Activated naive CD4-positive, alpha-beta T cell treated with anti-CD3 and anti-CD28 coated beads for 36 hours (primary cell): ENCODE results near the gene SRMS. TPM values are rescaled to one million over a fixed set of nuclear protein-coding genes. Genes with fewer than 3 reads are reported as not detected.
A peak's percentile ranks its signal among the peaks of the same experiment; 100 is the strongest.

Experiments
- CTCF ChIA-PET: fragments of 350-600 bp; sonication (Branson Sonifier 250); formaldehyde crosslinking; loops from one replicate; lab custom pipeline; 2021; ENCODE audit warnings: antibody characterized with exemption; lab: Charles Lee
- DNase-seq: peaks from one replicate; pipeline ENCODE4 v3.0.0-alpha.2; 2020
- H3K27ac Mint-ChIP-seq: one replicate; pipeline ENCODE4 v1.8.0; 2021; ENCODE audit warnings: mild to moderate bottlenecking, mixed read lengths
- H3K27me3 Mint-ChIP-seq: one replicate; pipeline ENCODE4 v1.8.0; 2021; ENCODE audit warnings: low read depth, mixed read lengths
- H3K36me3 Mint-ChIP-seq: one replicate; pipeline ENCODE4 v1.8.0; 2021; ENCODE audit warnings: low read depth, mixed read lengths
- H3K4me1 Mint-ChIP-seq: one replicate; pipeline ENCODE4 v1.8.0; 2021; ENCODE audit warnings: low read depth, mixed read lengths
- H3K4me3 Mint-ChIP-seq: one replicate; pipeline ENCODE4 v1.8.0; 2021; ENCODE audit warnings: mild to moderate bottlenecking, moderate library complexity, mixed read lengths
- H3K9me3 Mint-ChIP-seq: one replicate; pipeline ENCODE4 v1.8.0; 2021; ENCODE audit warnings: mixed read lengths
- intact Hi-C: fragments of 100-400 bp; cut with micrococcal nuclease; formaldehyde crosslinking; loops from one replicate; pipeline ENCODE4 v1.15.1; 2023
- total RNA-seq, 2 experiments: library from RNA; stranded (reverse); gene quantifications; one replicate each; pipeline ENCODE4 v1.2.3, GENCODE V29; 2021

Gene SRMS
- total RNA-seq, 2 experiments from 2014 or later = not detected

GRCh38 chr20:63542031-63542559 lies 5.5 kb downstream of the SRMS start:
- Mint-ChIP-seq H3K9me3 (no peaks in the 10 kb centered on the region), H3K27me3 (no peaks in the 10 kb centered on the region), H3K4me3 (no peak overlapping the region), H3K27ac (no peak overlapping the region), H3K4me1 (peaks cover 9% of the 10 kb centered on the region), H3K36me3 (no peaks in the 10 kb centered on the region)
- DNase-seq = no peak
- intact Hi-C loops = no loop called here
- CTCF ChIA-PET = no interaction called here

DNA sequence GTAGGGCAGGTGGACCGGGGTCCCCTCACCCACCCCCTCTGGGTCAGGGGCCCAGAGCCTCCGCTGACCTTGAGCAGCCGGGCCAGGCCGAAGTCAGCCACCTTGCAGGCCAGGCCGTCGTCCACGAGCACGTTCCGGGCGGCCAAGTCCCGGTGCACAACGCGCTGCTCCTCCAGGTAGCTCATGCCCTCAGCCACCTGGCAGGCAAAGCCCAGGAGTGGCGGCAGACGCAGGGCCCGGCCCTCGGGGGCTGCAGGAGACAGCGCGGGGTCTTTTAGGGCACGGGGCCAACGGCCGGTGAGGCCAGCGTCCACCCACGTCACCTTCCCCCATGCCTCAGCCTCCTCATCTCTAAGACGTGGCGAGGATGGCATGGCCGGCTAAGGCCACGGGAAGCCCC lies 6.2 kb downstream of the SRMS start:
- CTCF ChIA-PET = no interaction called here
- Mint-ChIP-seq H3K9me3 (no peaks in the 10 kb centered on the region), H3K27ac (no peak overlapping the region), H3K36me3 (no peaks in the 10 kb centered on the region), H3K27me3 (no peaks in the 10 kb centered on the region), H3K4me3 (no peak overlapping the region), H3K4me1 (peaks cover 8% of the 10 kb centered on the region)
- intact Hi-C loops = no loop called here
- DNase-seq = no peak

DNA sequence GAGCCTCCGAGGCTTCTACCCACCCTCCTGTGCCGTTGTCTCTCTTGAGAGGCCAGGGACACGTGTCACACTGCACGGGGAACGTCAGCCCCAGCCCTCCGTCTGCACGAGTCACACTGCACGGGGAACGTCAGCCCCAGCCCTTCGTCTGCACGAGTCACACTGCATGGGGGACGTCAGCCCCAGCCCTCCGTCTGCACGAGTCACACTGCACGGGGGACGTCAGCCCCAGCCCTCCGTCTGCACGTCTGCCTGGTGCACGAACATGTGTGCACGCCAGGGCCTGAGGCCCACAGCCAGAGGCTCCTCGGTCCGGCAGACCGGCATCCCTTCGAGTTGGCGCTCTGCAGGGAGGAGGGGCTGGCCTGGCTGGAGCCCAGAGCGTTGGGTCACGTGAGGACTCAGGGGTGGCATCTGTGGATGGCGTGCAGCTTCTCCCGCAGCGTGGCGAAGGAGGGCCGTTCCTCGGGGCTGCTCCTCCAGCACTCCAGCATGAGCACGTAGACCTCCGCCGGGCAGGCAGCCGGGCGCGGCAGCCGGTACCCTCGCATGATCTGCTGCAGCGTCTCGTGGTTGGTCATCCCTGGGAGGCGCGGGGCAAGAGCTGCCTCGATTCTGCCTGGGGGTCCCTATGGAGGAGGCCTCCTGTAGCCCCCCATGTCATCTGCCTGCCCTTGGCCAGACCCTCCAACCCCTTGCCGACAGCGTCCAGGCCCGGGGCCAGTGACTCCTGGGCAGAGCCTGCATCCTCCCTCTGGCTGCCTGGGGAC lies 6.9 kb downstream of the SRMS start:
- no peaks in the 10 kb centered on the region for H3K9me3 Mint-ChIP-seq
- intact Hi-C loops = no loop called here
- H3K27ac Mint-ChIP-seq = no peak overlapping the region
- DNase-seq = no peak
- no peaks in the 10 kb centered on the region for H3K36me3 Mint-ChIP-seq
- CTCF ChIA-PET = no interaction called here
- no peaks in the 10 kb centered on the region for H3K27me3 Mint-ChIP-seq
- H3K4me1 Mint-ChIP-seq = peaks cover 11% of the 10 kb centered on the region
- H3K4me3 Mint-ChIP-seq = no peak overlapping the region

GRCh38 chr20:63539441-63540370 lies 7.8 kb downstream of the SRMS start:
- Mint-ChIP-seq H3K27ac (no peak overlapping the region), H3K27me3 (no peaks in the 10 kb centered on the region), H3K4me3 (no peak overlapping the region), H3K36me3 (no peaks in the 10 kb centered on the region), H3K4me1 (peaks cover 11% of the 10 kb centered on the region), H3K9me3 (no peaks in the 10 kb centered on the region)
- CTCF ChIA-PET = interaction anchor here (0.7 to 1.4 kb wide), 4 partner anchors 218 to 521 kb away, joined by 3 read pairs; no protein-coding TSS in a partner anchor
- DNase-seq = no peak
- intact Hi-C loops = loop anchor here (2.0 to 10.0 kb wide), 4 partner anchors 41 to 243 kb away; partner anchors contain the start of gene GMEB2

GRCh38 chr20:63539092-63539430 lies 8.5 kb downstream of the SRMS start:
- no peak for DNase-seq
- Mint-ChIP-seq H3K4me1 (peaks cover 11% of the 10 kb centered on the region), H3K9me3 (no peaks in the 10 kb centered on the region), H3K36me3 (no peaks in the 10 kb centered on the region), H3K27me3 (no peaks in the 10 kb centered on the region), H3K27ac (no peak overlapping the region), H3K4me3 (no peak overlapping the region)
- CTCF ChIA-PET = interaction anchor here (0.7 to 1.4 kb wide), 3 partner anchors 254 to 522 kb away, joined by 3 read pairs; no protein-coding TSS in a partner anchor
- intact Hi-C loops = loop anchor here (2.0 to 10.0 kb wide), 4 partner anchors 42 to 243 kb away; partner anchors contain the start of gene GMEB2

DNA sequence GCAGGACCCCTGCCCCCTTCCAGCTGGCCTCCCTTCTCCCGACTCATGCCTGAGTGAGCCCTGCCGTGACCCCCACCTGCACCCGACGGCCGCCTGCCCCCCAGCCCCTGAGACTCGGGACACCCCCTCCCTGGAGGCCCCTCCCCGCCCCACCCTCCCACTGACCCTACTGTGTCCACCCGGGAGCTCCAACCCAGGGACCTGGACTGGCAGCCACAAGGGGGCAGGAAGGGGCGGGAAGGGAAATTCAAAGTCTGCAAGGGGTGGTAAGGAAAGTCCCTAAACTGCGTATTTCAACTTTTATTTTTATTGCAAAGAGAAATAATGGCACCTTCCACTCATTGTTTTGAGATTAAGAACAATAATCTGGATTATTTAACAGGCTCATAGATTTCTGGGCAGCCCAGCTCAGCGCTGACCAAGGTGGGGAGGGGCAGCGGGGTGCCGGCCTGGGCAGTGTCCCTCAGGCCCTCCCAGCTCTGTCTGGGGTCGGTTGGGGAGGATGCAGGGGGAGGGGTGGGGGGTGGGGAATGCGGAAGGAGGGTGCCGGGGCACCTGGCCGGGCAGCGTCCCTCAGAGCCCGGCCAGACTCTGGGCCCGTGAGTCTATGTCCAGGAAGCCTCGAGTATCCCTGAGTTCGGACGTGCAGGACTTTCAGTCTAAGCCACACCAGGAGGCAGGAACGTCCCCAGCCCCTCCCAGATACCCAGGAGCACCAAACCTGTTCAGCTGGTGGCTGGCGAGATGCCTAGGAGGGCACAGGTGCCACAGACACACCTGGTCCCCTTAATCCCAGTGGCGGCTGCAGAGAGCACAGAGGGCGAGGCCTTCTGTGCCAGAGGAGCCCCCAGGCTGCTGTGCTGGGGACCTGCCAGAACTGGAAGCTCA lies 9.1 kb downstream of the SRMS start:
- Mint-ChIP-seq H3K4me1 (peaks cover 11% of the 10 kb centered on the region), H3K9me3 (no peaks in the 10 kb centered on the region), H3K27ac (peak overlapping the region; percentile 84), H3K27me3 (no peaks in the 10 kb centered on the region), H3K4me3 (peak overlapping the region; percentile 74), H3K36me3 (no peaks in the 10 kb centered on the region)
- intact Hi-C loops = loop anchor here (1.0 to 10.0 kb wide), 11 partner anchors 42 to 519 kb away; partner anchors contain the start of genes GMEB2 and RTEL1
- CTCF ChIA-PET = interaction anchor here (0.7 to 2.7 kb wide), 24 partner anchors 9 to 582 kb away, joined by 3 to 10 read pairs (median 4); partner anchors contain the start of genes ARFRP1, PRPF6 and ZGPAT
- DNase-seq = peak; percentile 71

- no peaks in the 10 kb centered on the region for H3K9me3 Mint-ChIP-seq
- CTCF ChIA-PET = interaction anchor here (0.7 to 2.7 kb wide), 30 partner anchors 8 to 583 kb away, joined by 3 to 10 read pairs (median 4); partner anchors contain the start of genes ARFRP1, PPDPF, PRPF6 and ZGPAT
- intact Hi-C loops = loop anchor here (1.0 to 10.0 kb wide), 16 partner anchors 16 to 520 kb away; partner anchors contain the start of genes ARFRP1, GMEB2, PPDPF and RTEL1
- no peaks in the 10 kb centered on the region for H3K27me3 Mint-ChIP-seq
- H3K27ac Mint-ChIP-seq = peak overlapping the region; percentile 84
- H3K36me3 Mint-ChIP-seq = no peaks in the 10 kb centered on the region
- peak overlapping the region; percentile 74 for H3K4me3 Mint-ChIP-seq
- DNase-seq = peak; percentile 98
- H3K4me1 Mint-ChIP-seq = peaks cover 11% of the 10 kb centered on the region
Measured at GRCh38 chr20:63537525-63538203, 9.9 kb downstream of the SRMS start.

GRCh38 chr20:63536997-63537524 lies 10.5 kb downstream of the SRMS start, which contains the start of gene PTK6:
Gene PTK6, minus strand, starts transcription at chr20:63537376. Its CDS starts 62 bp downstream, at chr20:63537314.
- CTCF ChIA-PET = interaction anchor here (0.6 to 2.7 kb wide), 29 partner anchors 7 to 583 kb away, joined by 3 to 10 read pairs (median 4); partner anchors contain the start of genes ARFRP1, PPDPF, PRPF6 and ZGPAT
- H3K27me3 Mint-ChIP-seq = no peaks in the 10 kb centered on the region
- peak; percentile 55 for DNase-seq
- no peaks in the 10 kb centered on the region for H3K36me3 Mint-ChIP-seq
- H3K9me3 Mint-ChIP-seq = no peaks in the 10 kb centered on the region
- intact Hi-C loops = loop anchor here (1.0 to 10.0 kb wide), 8 partner anchors 16 to 442 kb away; partner anchors contain the start of genes ARFRP1, GMEB2, PPDPF and SAMD10
- peak within 1 kb of the TSS; percentile 74 for H3K4me3 Mint-ChIP-seq
- peak within 1 kb of the TSS; percentile 84 for H3K27ac Mint-ChIP-seq
- H3K4me1 Mint-ChIP-seq = peaks cover 11% of the 10 kb centered on the region

- Mint-ChIP-seq H3K27ac (no peak overlapping the region), H3K9me3 (no peaks in the 10 kb centered on the region), H3K4me1 (peaks cover 11% of the 10 kb centered on the region), H3K27me3 (no peaks in the 10 kb centered on the region), H3K4me3 (no peak overlapping the region), H3K36me3 (no peaks in the 10 kb centered on the region)
- DNase-seq = no peak
- intact Hi-C loops = loop anchor here (2.0 to 10.0 kb wide), 4 partner anchors 88 to 442 kb away; partner anchors contain the start of genes GMEB2 and SAMD10
- CTCF ChIA-PET = interaction anchor here (0.6 to 2.7 kb wide), 10 partner anchors 14 to 584 kb away, joined by 3 to 10 read pairs (median 5); partner anchors contain the start of genes ARFRP1 and ZGPAT
Measured at GRCh38 chr20:63536241-63536977, 11.1 kb downstream of the SRMS start.
